Right lung (tissue), 5 donors: Measurements from ENCODE around the gene CAPN5. TPM values are rescaled to one million over a fixed set of nuclear protein-coding genes. Genes with fewer than 3 reads are reported as not detected.

Source experiments
- DNase-seq, 2 donors: peaks; one replicate each; pipeline ENCODE4 v3.0.0-alpha.2; 2013
- polyA plus RNA-seq, 5 donors: library from polyadenylated mRNA; unstranded; fragments of 120-200 nt; gene quantifications; one replicate each; pipeline versions ENCODE4 v1.2.1 to v1.2.3, GENCODE V29; 2013; ENCODE audit warnings: inconsistent platforms in 1 of 5, low replicate concordance in 1 of 5; ENCODE audit not compliant: insufficient read length in 5 of 5, insufficient read depth in 1 of 5

The CAPN5 gene
- polyA plus RNA-seq, 5 donors, result 20.9 to 30.0 (median 27.1) TPM

- DNase-seq, result no peak
Measured at GRCh38 chr11:77129842-77130756, 63.3 kb downstream of the CAPN5 start.

- no peak for DNase-seq
Measured at GRCh38 chr11:77130763-77131513, 64.2 kb downstream of the CAPN5 start.

- no peak for DNase-seq
Measured at GRCh38 chr11:77131560-77131959, 64.8 kb downstream of the CAPN5 start.

- DNase-seq, result no peak
Measured at GRCh38 chr11:77135069-77135468, 68.3 kb downstream of the CAPN5 start.

- no peak for DNase-seq
Measured at GRCh38 chr11:77136074-77136473, 69.3 kb downstream of the CAPN5 start.

- no peak for DNase-seq
Measured at GRCh38 chr11:77136784-77137420, 70.1 kb downstream of the CAPN5 start.

GRCh38 chr11:77137421-77137820 is 70.7 kb downstream of the CAPN5 start:
- no peak for DNase-seq

GRCh38 chr11:77138106-77138649 is 71.4 kb downstream of the CAPN5 start:
- DNase-seq, result no peak

GRCh38 chr11:77139201-77139600 is 72.4 kb downstream of the CAPN5 start:
- no peak for DNase-seq

- DNase-seq, result no peak
Measured at GRCh38 chr11:77140231-77140851, 73.6 kb downstream of the CAPN5 start.

- peak; percentile 46 to 47 for DNase-seq
Measured at GRCh38 chr11:77141034-77141433, 74.3 kb downstream of the CAPN5 start.

GRCh38 chr11:77141475-77141874 is 74.7 kb downstream of the CAPN5 start:
- DNase-seq, result no peak

GRCh38 chr11:77142091-77142975 is 75.6 kb downstream of the CAPN5 start:
- no peak for DNase-seq

- no peak for DNase-seq
Measured at GRCh38 chr11:77143405-77144020, 76.7 kb downstream of the CAPN5 start.

- DNase-seq, result no peak
Measured at GRCh38 chr11:77144196-77144856, 77.6 kb downstream of the CAPN5 start.

GRCh38 chr11:77144857-77145428 is 78.2 kb downstream of the CAPN5 start:
- no peak for DNase-seq

GRCh38 chr11:77146261-77147035 is 79.7 kb downstream of the CAPN5 start:
- no peak for DNase-seq

GRCh38 chr11:77147036-77147315 is 80.2 kb downstream of the CAPN5 start:
- DNase-seq, result no peak
